GM18907 (cell line): ENCODE measurements around the gene ZBTB20.

Source experiments
- ATAC-seq: cut with Tn5 transposase; IDR thresholded peaks from one replicate; pipeline ENCODE4 v1.9.1; 2021; ENCODE audit warnings: mild to moderate bottlenecking, moderate library complexity; ENCODE audit not compliant: unreplicated experiment

Gene ZBTB20

GRCh38 chr3:114320246-114320645 is 826.8 kb downstream of the ZBTB20 start:
- ATAC-seq: no peak

DNA sequence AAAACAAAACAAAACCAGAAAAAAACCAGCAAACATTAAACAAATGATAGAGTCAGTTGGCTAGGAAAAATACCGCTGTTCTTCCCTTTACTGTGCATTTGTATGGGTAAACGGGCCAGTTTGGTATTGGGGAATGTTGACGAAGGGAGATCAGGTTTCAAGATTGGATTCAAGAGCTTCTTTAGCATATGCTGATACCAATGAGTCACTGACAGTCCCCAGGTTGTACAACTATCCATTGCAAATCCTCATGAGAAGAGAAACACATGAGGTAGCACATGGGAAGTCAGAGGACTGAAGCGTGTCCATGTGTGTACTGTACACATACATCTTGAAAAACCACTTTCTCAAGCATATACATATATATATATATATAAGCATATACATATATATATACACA is 827.6 kb downstream of the ZBTB20 start:
- ATAC-seq: no peak

DNA sequence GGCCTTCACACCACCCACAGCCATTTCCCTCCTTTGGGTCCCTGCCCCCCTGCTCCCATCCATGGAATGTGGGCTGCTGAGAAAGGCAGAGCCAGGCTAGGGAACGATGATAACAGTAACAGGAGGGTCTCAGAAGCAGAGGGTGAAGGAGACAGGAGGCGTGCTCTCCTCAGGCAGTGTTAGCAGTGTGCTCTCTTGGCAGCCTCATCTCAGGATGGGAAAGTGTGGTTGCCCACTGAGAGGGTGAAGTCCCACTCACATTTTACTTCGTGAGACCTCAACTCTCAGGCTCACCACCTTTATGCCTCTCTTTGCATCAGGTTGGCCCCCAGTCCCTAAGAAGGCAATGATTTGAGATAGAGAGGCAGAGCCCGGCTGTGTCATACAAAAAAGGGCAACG is 828.8 kb downstream of the ZBTB20 start:
- no peak for ATAC-seq

GRCh38 chr3:114314282-114314681 is 832.8 kb downstream of the ZBTB20 start:
- ATAC-seq: no peak

- ATAC-seq: no peak
These were observed 833.7 kb downstream of the ZBTB20 start for GRCh38 chr3:114313426-114313825.

GRCh38 chr3:114310695-114311094 is 836.4 kb downstream of the ZBTB20 start:
- no peak for ATAC-seq

DNA sequence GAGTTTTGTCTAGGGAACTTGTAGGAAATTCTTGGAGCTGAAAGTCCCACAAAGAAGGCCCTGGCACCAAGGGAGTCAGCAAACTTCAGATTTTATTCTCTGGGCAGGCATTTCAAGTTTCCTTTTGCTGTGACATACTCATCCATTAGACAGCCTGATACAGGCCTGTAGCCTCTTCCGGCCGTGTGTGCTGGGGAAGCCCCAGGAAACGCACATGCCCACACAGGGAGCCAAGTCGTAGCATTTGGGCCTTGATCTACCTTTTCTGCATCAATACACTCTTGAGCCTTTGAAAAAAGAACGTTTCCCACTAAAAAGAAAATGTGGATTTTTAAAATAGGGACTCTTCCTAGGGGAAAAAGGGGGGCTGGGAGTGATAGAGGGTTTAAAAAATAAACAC is 838.3 kb downstream of the ZBTB20 start:
- peak; percentile 89 for ATAC-seq

GRCh38 chr3:114308377-114308776 is 838.7 kb downstream of the ZBTB20 start:
- peak; percentile 28 for ATAC-seq

DNA sequence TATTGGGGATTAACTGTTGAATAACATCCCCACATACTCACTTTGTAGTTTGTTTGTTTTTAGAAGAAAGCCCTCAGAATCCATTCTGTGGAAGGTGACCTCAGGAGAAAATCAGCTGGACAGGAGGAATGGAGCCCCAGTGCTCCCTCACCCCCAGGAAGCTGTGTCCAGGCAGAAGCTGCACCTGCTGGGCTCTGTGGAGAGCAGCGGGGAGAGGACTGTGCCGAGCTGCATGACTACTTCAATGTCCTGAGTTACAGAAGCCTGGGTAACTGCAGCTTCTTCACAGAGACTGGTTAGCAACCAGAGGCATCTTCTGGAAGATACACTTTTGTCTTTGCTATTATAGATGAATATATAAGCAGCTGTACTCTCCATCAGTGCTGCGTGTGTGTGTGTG is 839.3 kb downstream of the ZBTB20 start:
- no peak for ATAC-seq

DNA sequence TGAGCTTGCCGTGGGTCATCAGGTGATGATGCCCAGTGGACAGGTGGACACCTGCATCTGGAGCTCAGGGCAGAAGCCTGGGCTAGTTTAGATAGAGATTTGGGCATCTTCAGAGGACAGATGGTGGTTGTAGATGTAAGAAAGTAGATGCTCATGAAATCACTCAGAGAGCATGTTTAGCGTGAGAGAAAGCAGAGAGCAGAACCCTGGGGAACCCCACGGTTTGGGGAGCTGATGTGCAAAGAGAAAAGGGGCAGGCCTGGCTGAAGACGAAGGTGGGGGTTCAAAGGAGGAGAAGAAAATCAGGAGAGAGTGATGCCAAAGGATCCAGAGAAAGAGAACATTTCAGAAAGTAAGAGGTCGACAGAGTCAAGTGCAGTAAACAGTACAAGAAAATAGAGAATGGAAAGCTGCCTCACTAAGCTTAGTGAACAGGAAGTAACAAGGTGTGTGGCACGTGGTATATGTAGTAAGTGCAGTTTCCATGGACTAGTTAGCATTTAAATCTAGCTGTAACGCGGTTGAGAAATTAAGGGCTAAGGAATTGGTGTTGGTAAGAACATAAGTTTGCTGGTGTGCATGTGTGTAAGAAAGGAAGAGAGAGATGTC is 839.8 kb downstream of the ZBTB20 start:
- peak; percentile 51 for ATAC-seq

- peak; percentile 45 for ATAC-seq
These were observed 847.0 kb downstream of the ZBTB20 start for GRCh38 chr3:114299941-114300624.

DNA sequence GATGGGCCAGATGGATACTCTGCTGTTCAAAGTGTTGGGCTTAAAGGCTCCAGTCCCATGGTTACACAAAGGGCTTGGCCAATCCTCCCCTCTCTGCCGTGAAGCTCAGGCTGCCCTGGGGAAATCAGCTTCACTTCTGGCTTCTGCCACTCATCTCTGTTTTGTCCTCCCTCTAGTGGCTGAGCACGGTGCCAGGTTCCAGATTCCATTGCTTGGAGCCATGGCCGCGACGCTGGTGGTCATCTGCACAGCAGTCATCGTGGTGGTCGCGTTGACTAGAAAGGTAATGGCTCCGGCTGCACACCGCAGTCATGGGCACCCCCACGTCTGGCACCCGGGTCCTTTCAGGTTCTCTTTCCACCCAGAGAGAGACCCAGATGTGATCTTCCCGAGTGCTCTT is 847.7 kb downstream of the ZBTB20 start:
- no peak for ATAC-seq

DNA sequence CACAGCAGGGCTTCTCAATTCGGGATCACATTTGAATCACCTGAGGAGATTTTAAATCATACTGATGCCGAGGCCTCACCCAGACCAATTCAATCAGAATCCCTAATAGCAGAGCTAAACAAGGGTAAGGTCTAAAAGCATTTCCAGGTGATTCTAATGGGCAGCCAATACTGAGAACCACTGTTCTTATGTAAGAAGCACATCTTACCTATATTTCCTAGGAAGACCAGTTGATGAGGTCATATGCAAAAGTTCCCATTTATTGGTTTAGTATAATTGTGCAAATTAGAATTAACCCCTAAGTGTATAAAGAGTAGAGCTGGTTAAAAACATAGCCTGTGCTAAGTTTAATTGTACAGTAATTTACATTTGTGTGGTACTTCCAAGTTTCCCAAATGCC is 851.1 kb downstream of the ZBTB20 start:
- ATAC-seq: no peak

DNA sequence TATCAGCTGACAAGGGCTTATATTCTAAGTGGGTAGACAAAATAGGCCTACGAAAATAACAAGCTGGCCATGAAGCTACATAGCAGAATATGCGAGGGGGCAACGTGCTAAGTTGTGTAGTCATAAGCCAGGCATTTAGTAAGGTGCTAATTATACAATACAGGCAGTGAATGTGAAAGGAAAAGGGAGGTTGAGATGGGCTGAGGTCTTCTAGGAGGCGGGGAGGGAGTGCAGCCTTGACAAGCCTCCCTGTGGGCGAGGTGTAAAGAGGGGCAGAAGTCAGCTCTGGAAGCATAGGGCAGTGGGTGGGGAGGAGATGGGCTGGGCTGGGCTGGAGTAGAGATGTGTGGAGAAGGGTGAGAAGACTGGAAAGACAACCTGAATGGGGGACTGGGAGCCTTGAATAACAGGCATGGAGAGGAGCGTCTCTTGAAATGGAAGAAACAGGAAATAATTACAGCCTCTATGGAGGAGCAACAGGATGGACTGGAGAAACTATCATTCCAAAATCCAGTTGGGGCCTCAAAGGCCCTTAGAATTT is 852.1 kb downstream of the ZBTB20 start:
- no peak for ATAC-seq

GRCh38 chr3:114293838-114294535 is 853.1 kb downstream of the ZBTB20 start, which contains the start of gene TIGIT:
Gene TIGIT (plus strand): TSS chr3:114294028. CDS start chr3:114294062, 34 bp downstream.
- no peak for ATAC-seq

DNA sequence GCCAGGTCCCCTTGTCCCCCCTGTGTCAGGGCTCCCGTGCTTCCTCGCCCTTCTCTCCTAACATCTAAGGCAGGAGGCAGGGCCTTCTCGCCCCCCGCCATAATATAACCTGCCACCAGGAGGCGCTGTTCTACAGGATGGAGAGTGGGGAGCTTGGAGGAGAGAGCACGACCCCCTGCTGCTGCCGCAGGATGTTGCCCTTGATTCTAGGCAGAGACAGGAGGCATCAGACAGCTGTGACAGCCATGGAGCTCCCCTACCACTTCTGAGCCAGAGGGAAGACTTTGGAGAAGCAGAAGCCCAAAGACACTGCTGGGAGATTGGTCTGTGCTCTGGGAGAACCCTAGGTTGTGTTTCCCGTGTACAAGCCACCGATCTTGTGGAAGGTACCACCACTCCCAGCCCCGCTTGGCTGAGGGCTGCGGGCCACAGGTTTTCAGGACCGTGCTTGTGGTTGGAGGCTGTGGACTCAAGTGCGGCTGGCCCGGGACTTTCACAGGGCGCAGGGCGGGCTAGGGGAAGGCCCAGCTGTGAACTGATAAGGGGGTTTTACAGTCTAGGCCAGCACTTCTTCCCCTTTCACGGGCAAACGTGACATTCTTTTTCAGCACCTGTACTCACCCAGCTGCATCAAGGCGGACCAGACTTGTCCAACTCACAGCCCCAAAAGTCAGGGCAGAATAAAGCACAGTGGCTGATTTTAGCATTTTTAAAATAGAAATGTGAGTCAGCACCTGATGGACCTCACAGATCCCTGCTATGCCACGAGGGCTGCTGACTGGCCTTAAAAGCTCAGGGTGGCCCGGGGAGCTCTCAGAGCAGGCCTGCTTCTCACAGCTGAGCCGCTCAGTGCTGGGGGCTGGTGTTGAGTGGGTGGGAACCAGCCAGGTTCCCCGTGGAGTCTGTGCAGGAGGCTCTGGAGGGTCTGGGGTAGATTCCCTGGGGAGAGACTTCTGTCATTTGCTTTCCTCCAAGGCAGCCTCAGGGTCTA is 855.9 kb downstream of the ZBTB20 start:
- peak; percentile 93 for ATAC-seq

DNA sequence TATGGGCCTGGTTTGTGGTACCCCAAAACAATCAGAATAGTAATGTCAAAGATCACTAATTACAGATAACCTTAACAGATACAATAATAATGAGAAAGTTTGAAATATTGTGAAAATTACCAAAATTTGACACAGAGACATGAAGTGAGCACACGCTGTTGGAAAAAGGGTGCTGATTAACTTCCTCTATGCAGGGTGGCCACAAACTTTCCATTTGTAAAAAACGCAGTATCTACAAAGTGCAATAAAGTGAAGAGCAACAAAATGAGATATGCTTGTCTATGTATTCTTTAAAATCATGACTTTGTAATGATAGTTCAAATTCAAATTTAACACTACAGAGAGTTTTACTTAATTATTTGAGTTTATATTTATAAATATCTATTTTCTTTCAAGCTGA is 860.8 kb downstream of the ZBTB20 start:
- no peak for ATAC-seq

GRCh38 chr3:114285648-114286230 is 861.3 kb downstream of the ZBTB20 start:
- ATAC-seq: peak; percentile 48

DNA sequence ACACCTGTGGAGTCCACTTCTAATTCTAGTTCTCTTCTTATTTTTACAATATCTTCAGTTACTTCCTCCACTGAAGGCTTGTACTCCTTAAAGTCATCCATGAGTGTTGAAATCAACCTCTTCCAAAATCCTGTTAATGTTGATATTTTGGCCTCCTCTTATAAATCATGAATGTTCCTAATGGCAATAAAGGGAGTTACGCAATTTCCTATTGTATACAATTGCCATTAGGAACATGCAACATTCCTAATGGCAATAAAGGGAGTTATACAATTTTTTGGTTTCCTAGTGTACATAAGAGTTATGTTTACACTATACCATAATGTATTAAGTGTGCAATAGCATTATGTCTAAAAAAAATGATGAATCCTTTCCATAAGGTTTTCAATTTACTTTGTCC is 862.4 kb downstream of the ZBTB20 start:
- ATAC-seq: no peak
